CD4-positive, alpha-beta memory T cell (primary cell): ENCODE measurements around the gene CELF4. TPM values are rescaled to one million over a fixed set of nuclear protein-coding genes. Genes with fewer than 3 reads are reported as not detected.
A peak's percentile ranks its signal among the peaks of the same experiment; 100 is the strongest.

Experiments used
- CTCF ChIA-PET: fragments of 350-600 bp; sonication (Branson Sonifier 250); formaldehyde crosslinking; loops from one replicate; lab custom pipeline; 2021; ENCODE audit warnings: inconsistent platforms; ENCODE audit not compliant: partially characterized antibody; lab: Charles Lee
- POLR2A ChIA-PET: fragments of 350-600 bp; sonication (Branson Sonifier 250); formaldehyde crosslinking; loops from one replicate; lab custom pipeline; 2021; ENCODE audit not compliant: partially characterized antibody; lab: Charles Lee
- DNase-seq, 5 donors: peaks; one replicate each; pipeline versions ENCODE4 v3.0.0 to v3.0.0-alpha.2; 2020 to 2022; ENCODE audit warnings: mixed read lengths in 1 of 5
- H3K27ac ChIP-seq: one replicate; pipeline ENCODE4 v1.7.0; 2013; ENCODE audit warnings: low read depth, low read length
- H3K27me3 ChIP-seq: 2 replicates; pipeline ENCODE4 v1.7.0; 2013; ENCODE audit warnings: mild to moderate bottlenecking, low read length, moderate library complexity; ENCODE audit not compliant: insufficient read depth
- H3K36me3 ChIP-seq: 2 replicates; pipeline ENCODE4 v1.7.0; 2013; ENCODE audit warnings: mild to moderate bottlenecking, low read length, moderate library complexity; ENCODE audit not compliant: insufficient read depth
- H3K4me1 ChIP-seq: 2 replicates; pipeline ENCODE4 v1.7.0; 2013; ENCODE audit warnings: mild to moderate bottlenecking, low read length, moderate library complexity; ENCODE audit not compliant: insufficient read depth
- H3K4me3 ChIP-seq, 2 donors: one replicate each; pipeline ENCODE4 v1.7.0; 2013; ENCODE audit warnings: low read length in 2 of 2, mild to moderate bottlenecking in 1 of 2
- H3K9me3 ChIP-seq, 2 donors: one replicate each; pipeline ENCODE4 v1.7.0; 2013; ENCODE audit warnings: low read length in 2 of 2, control low read depth in 1 of 2; ENCODE audit not compliant: control insufficient read depth in 1 of 2
- H3K27ac Mint-ChIP-seq, 7 donors: one replicate each; pipeline ENCODE4 v1.8.0; 2020 to 2021; ENCODE audit warnings: mixed read lengths in 7 of 7, mild to moderate bottlenecking in 6 of 7, inconsistent platforms in 3 of 7, moderate library complexity in 3 of 7
- H3K27me3 Mint-ChIP-seq, 2 donors: one replicate each; pipeline ENCODE4 v1.8.0; 2020 to 2021; ENCODE audit warnings: mixed read lengths in 2 of 2
- H3K36me3 Mint-ChIP-seq, 2 donors: one replicate each; pipeline ENCODE4 v1.8.0; 2020 to 2021; ENCODE audit warnings: mixed read lengths in 2 of 2, inconsistent platforms in 1 of 2, mild to moderate bottlenecking in 1 of 2
- H3K4me1 Mint-ChIP-seq, 4 donors: one replicate each; pipeline ENCODE4 v1.8.0; 2020 to 2021; ENCODE audit warnings: mixed read lengths in 4 of 4, mild to moderate bottlenecking in 1 of 4
- H3K4me3 Mint-ChIP-seq, 8 donors: one replicate each; pipeline ENCODE4 v1.8.0; 2020 to 2021; ENCODE audit warnings: mixed read lengths in 8 of 8, mild to moderate bottlenecking in 7 of 8, moderate library complexity in 6 of 8, inconsistent platforms in 3 of 8
- H3K9me3 Mint-ChIP-seq, 8 donors: one replicate each; pipeline ENCODE4 v1.8.0; 2020 to 2021; ENCODE audit warnings: mixed read lengths in 8 of 8, mild to moderate bottlenecking in 5 of 8, inconsistent platforms in 3 of 8, moderate library complexity in 1 of 8
- intact Hi-C: fragments of 100-400 bp; cut with micrococcal nuclease; formaldehyde crosslinking; loops from one replicate; pipeline ENCODE4 v1.15.1; 2023
- polyA plus RNA-seq, 2 donors: library from polyadenylated mRNA; unstranded; fragments of 300-500 nt; fragmentation: Illumina TruSeq; gene quantifications; one replicate each; pipeline ENCODE4 v1.2.3, GENCODE V29; 2021
- total RNA-seq, 2 experiments: library from RNA; stranded (reverse); gene quantifications; one replicate each; pipeline ENCODE4 v1.2.3, GENCODE V29; 2021

CELF4 gene
- total and polyA plus RNA-seq, 4 experiments from 2014 or later: 0.23 TPM; not detected in 3

GRCh38 chr18:37486848-37487247 is 78.8 kb downstream of the CELF4 start:
- H3K9me3 ChIP-seq: no peaks in the 10 kb centered on the region
- H3K27ac ChIP-seq: no peak overlapping the region
- Mint-ChIP-seq H3K36me3 (no peaks in the 10 kb centered on the region), H3K9me3 (peaks cover 0 to 17% (median 2%) of the 10 kb centered on the region in 8 donors), H3K4me1 (peaks cover 2 to 6% (median 5%) of the 10 kb centered on the region in 4 donors), H3K27ac (no peak overlapping the region), H3K4me3 (peak overlapping the region in 2 of 8 donors; percentile 22 to 24), H3K27me3 (peaks cover 51 to 52% of the 10 kb centered on the region in 2 donors)
- H3K4me3 ChIP-seq: no peak overlapping the region
- ChIA-PET CTCF (no interaction called here), POLR2A (no interaction called here)
- H3K36me3 ChIP-seq: no peaks in the 10 kb centered on the region
- H3K27me3 ChIP-seq: peaks cover 11% of the 10 kb centered on the region
- intact Hi-C loops: loop anchor here (10.0 kb wide), 1 partner anchor 1002 kb away; no protein-coding TSS in a partner anchor
- no peaks in the 10 kb centered on the region for H3K4me1 ChIP-seq
- no peak for DNase-seq

GRCh38 chr18:37484983-37485834 is 80.4 kb downstream of the CELF4 start:
- H3K4me3 Mint-ChIP-seq: no peak overlapping the region
- H3K27me3 Mint-ChIP-seq: peaks cover 46 to 47% of the 10 kb centered on the region in 2 donors
- peaks cover 2 to 6% (median 5%) of the 10 kb centered on the region in 4 donors for H3K4me1 Mint-ChIP-seq
- H3K36me3 Mint-ChIP-seq: no peaks in the 10 kb centered on the region
- H3K27ac ChIP-seq: no peak overlapping the region
- no peaks in the 10 kb centered on the region for H3K4me1 ChIP-seq
- H3K9me3 Mint-ChIP-seq: peaks cover 0 to 13% (median 2%) of the 10 kb centered on the region in 8 donors
- H3K9me3 ChIP-seq: no peaks in the 10 kb centered on the region
- no peak for DNase-seq
- CTCF ChIA-PET: no interaction called here
- H3K36me3 ChIP-seq: no peaks in the 10 kb centered on the region
- intact Hi-C loops: loop anchor here (10.0 kb wide), 1 partner anchor 1000 kb away; no protein-coding TSS in a partner anchor
- POLR2A ChIA-PET: no interaction called here
- no peak overlapping the region for H3K27ac Mint-ChIP-seq
- H3K4me3 ChIP-seq: no peak overlapping the region
- peaks cover 11% of the 10 kb centered on the region for H3K27me3 ChIP-seq

- Mint-ChIP-seq H3K27me3 (peaks cover 43 to 46% of the 10 kb centered on the region in 2 donors), H3K9me3 (peaks cover 0 to 13% (median 2%) of the 10 kb centered on the region in 8 donors), H3K4me3 (no peak overlapping the region), H3K36me3 (no peaks in the 10 kb centered on the region), H3K4me1 (peaks cover 2 to 6% (median 5%) of the 10 kb centered on the region in 4 donors), H3K27ac (no peak overlapping the region)
- CTCF ChIA-PET: no interaction called here
- Histone ChIP-seq H3K27ac (no peak overlapping the region), H3K36me3 (no peaks in the 10 kb centered on the region), H3K9me3 (no peaks in the 10 kb centered on the region), H3K4me3 (no peak overlapping the region), H3K27me3 (peaks cover 11% of the 10 kb centered on the region), H3K4me1 (no peaks in the 10 kb centered on the region)
- intact Hi-C loops: loop anchor here (10.0 kb wide), 1 partner anchor 999 kb away; no protein-coding TSS in a partner anchor
- POLR2A ChIA-PET: no interaction called here
- no peak for DNase-seq
Observed at GRCh38 chr18:37483984-37484819, 81.4 kb downstream of the CELF4 start.

GRCh38 chr18:37483221-37483971 is 82.2 kb downstream of the CELF4 start:
- Histone ChIP-seq H3K27me3 (peaks cover 11% of the 10 kb centered on the region), H3K9me3 (no peaks in the 10 kb centered on the region), H3K36me3 (no peaks in the 10 kb centered on the region), H3K27ac (no peak overlapping the region), H3K4me3 (no peak overlapping the region), H3K4me1 (no peaks in the 10 kb centered on the region)
- Mint-ChIP-seq H3K4me1 (peaks cover 2 to 6% (median 5%) of the 10 kb centered on the region in 4 donors), H3K9me3 (peaks cover 0 to 13% (median 2%) of the 10 kb centered on the region in 8 donors), H3K4me3 (no peak overlapping the region), H3K27ac (no peak overlapping the region), H3K27me3 (peaks cover 38 to 42% of the 10 kb centered on the region in 2 donors), H3K36me3 (no peaks in the 10 kb centered on the region)
- intact Hi-C loops: loop anchor here (10.0 kb wide), 1 partner anchor 999 kb away; no protein-coding TSS in a partner anchor
- POLR2A ChIA-PET: no interaction called here
- DNase-seq: no peak
- CTCF ChIA-PET: no interaction called here

- no peaks in the 10 kb centered on the region for H3K36me3 ChIP-seq
- H3K4me1 ChIP-seq: no peaks in the 10 kb centered on the region
- peaks cover 0 to 7% (median 2%) of the 10 kb centered on the region in 8 donors for H3K9me3 Mint-ChIP-seq
- H3K4me1 Mint-ChIP-seq: peaks cover 2 to 6% (median 5%) of the 10 kb centered on the region in 4 donors
- CTCF ChIA-PET: no interaction called here
- H3K27me3 ChIP-seq: peaks cover 11% of the 10 kb centered on the region
- H3K36me3 Mint-ChIP-seq: no peaks in the 10 kb centered on the region
- no peaks in the 10 kb centered on the region for H3K9me3 ChIP-seq
- DNase-seq: no peak
- intact Hi-C loops: loop anchor here (10.0 kb wide), 1 partner anchor 998 kb away; no protein-coding TSS in a partner anchor
- no peak overlapping the region for H3K27ac Mint-ChIP-seq
- no peak overlapping the region for H3K4me3 ChIP-seq
- H3K27ac ChIP-seq: no peak overlapping the region
- H3K27me3 Mint-ChIP-seq: peaks cover 28 to 34% of the 10 kb centered on the region in 2 donors
- no peak overlapping the region for H3K4me3 Mint-ChIP-seq
- POLR2A ChIA-PET: no interaction called here
Observed at GRCh38 chr18:37482433-37482832, 83.2 kb downstream of the CELF4 start.

- peaks cover 0 to 7% (median 2%) of the 10 kb centered on the region in 8 donors for H3K9me3 Mint-ChIP-seq
- H3K36me3 ChIP-seq: no peaks in the 10 kb centered on the region
- no peak overlapping the region for H3K27ac ChIP-seq
- intact Hi-C loops: loop anchor here (10.0 kb wide), 1 partner anchor 997 kb away; no protein-coding TSS in a partner anchor
- H3K4me1 ChIP-seq: no peaks in the 10 kb centered on the region
- H3K27ac Mint-ChIP-seq: no peak overlapping the region
- H3K27me3 Mint-ChIP-seq: peaks cover 24 to 30% of the 10 kb centered on the region in 2 donors
- CTCF ChIA-PET: no interaction called here
- POLR2A ChIA-PET: no interaction called here
- DNase-seq: no peak
- peaks cover 2 to 6% (median 5%) of the 10 kb centered on the region in 4 donors for H3K4me1 Mint-ChIP-seq
- no peak overlapping the region for H3K4me3 Mint-ChIP-seq
- H3K4me3 ChIP-seq: no peak overlapping the region
- H3K27me3 ChIP-seq: peaks cover 8% of the 10 kb centered on the region
- no peaks in the 10 kb centered on the region for H3K36me3 Mint-ChIP-seq
- H3K9me3 ChIP-seq: no peaks in the 10 kb centered on the region
Observed at GRCh38 chr18:37482002-37482401, 83.6 kb downstream of the CELF4 start.
